Occipital lobe (tissue), 2 donors: ENCODE data around the gene SURF2. TPM values are rescaled to one million over a fixed set of nuclear protein-coding genes. Genes with fewer than 3 reads are reported as not detected.

Experiments used
- DNase-seq: peaks from one replicate; lab custom pipeline; 2025; lab: John Stamatoyannopoulos, UW
- total RNA-seq: library from RNA; depleted of rRNA; stranded (reverse); fragments of >200 nt; gene quantifications from one replicate; pipeline ENCODE4 v1.2.3, GENCODE V29; 2014

Gene SURF2
- total RNA-seq, 1 donor from 2014 or later, result 9.7 TPM

- no peak for DNase-seq
These were observed 2.8 kb upstream of the SURF2 start for GRCh38 chr9:133353548-133353947.

- DNase-seq, result no peak
These were observed 1.6 kb upstream of the SURF2 start for GRCh38 chr9:133354766-133355165.

- no peak for DNase-seq
These were observed 431 bp upstream of the SURF2 start for GRCh38 chr9:133355881-133356357.

- DNase-seq, result no peak
These were observed 1.3 kb downstream of the SURF2 start for GRCh38 chr9:133357656-133358055.

- DNase-seq, result no peak
These were observed 3.2 kb downstream of the SURF2 start for GRCh38 chr9:133359399-133360175.

- DNase-seq, result no peak
These were observed 4.3 kb downstream of the SURF2 start for GRCh38 chr9:133360400-133361393.

- DNase-seq, result no peak
These were observed 5.2 kb downstream of the SURF2 start for GRCh38 chr9:133361507-133362092.

GRCh38 chr9:133362359-133363044 lies 6.2 kb downstream of the SURF2 start:
- DNase-seq, result no peak

- no peak for DNase-seq
These were observed 10.1 kb downstream of the SURF2 start for GRCh38 chr9:133366435-133366834.

GRCh38 chr9:133367221-133367620 lies 10.9 kb downstream of the SURF2 start:
- DNase-seq, result no peak

GRCh38 chr9:133367778-133368177 lies 11.4 kb downstream of the SURF2 start:
- DNase-seq, result no peak

GRCh38 chr9:133368249-133368881 lies 12.0 kb downstream of the SURF2 start:
- no peak for DNase-seq

- DNase-seq, result no peak
These were observed 13.1 kb downstream of the SURF2 start for GRCh38 chr9:133369422-133369821.

GRCh38 chr9:133369933-133370332 lies 13.6 kb downstream of the SURF2 start:
- DNase-seq, result no peak

GRCh38 chr9:133370685-133371084 lies 14.3 kb downstream of the SURF2 start:
- no peak for DNase-seq

- DNase-seq, result no peak
These were observed 14.9 kb downstream of the SURF2 start for GRCh38 chr9:133371261-133371711.

GRCh38 chr9:133372144-133372543 lies 15.8 kb downstream of the SURF2 start:
- DNase-seq, result no peak

- no peak for DNase-seq
These were observed 18.3 kb downstream of the SURF2 start for GRCh38 chr9:133374612-133375115.

- DNase-seq, result no peak
These were observed 18.9 kb downstream of the SURF2 start for GRCh38 chr9:133375116-133375723.
